Esophagus muscularis mucosa (tissue), 3 donors: ENCODE data around the gene PLIN5.

Source experiments
- POLR2A ChIP-seq: fragments of 450-650 bp; IDR thresholded peaks from one replicate; pipeline ENCODE4 v1.6.1; 2017; ENCODE audit warnings: antibody characterized with exemption, moderate library complexity, mild to moderate bottlenecking, low read depth
- POLR2AphosphoS5 ChIP-seq, 2 donors: sonication (generic); formaldehyde crosslinking; IDR thresholded peaks; one replicate each; pipeline ENCODE4 v1.6.1; 2017; ENCODE audit warnings: antibody characterized with exemption in 2 of 2
- TF ChIP-seq, protein P1 (sequence below), 3 experiments: fragments of 200-600 bp in 2 of 3; fragments of 450-650 bp in 1 of 3; sonication (generic) in 2 of 3; IDR thresholded peaks; one replicate each; pipeline ENCODE4 v1.5.1; 2017 to 2019; ENCODE audit warnings: antibody characterized with exemption in 3 of 3, mild to moderate bottlenecking in 2 of 3, moderate library complexity in 1 of 3

DNA sequence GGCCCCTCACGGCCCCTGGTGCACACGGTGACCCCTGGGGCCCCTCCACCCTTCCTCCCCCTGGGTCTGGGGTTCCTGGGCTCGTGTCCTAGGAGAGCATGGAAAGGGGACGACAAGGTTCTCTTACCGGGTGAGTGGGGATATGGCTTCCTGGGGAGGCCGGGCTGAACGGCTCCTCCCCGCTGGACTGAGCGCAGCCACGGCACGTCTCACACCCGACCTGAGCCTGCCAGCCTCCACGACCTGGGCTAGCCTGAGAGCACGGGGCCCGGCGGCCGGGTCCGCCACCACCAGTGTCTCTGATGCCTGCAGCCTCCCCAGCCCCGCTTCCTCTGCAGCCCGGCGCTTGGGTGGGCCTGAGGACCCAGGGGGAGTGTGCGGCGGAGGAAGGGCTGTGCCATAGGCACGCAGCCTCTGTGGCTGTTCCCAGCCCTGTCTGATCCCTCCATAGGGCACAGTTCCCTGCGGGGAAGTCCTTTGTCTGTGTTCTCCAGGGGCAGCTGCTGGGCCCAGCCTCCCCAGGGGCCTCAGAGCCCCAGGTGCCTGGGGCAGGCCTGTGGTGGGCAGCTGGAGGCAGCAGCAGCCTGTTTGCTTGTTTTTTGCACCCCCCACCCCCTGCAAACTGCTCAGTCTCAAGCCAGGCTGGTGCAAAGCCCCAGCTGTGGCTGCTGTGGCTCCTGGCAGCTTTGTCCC, 31.7 kb downstream of the PLIN5 start:
- TF ChIP-seq, protein P1, sequence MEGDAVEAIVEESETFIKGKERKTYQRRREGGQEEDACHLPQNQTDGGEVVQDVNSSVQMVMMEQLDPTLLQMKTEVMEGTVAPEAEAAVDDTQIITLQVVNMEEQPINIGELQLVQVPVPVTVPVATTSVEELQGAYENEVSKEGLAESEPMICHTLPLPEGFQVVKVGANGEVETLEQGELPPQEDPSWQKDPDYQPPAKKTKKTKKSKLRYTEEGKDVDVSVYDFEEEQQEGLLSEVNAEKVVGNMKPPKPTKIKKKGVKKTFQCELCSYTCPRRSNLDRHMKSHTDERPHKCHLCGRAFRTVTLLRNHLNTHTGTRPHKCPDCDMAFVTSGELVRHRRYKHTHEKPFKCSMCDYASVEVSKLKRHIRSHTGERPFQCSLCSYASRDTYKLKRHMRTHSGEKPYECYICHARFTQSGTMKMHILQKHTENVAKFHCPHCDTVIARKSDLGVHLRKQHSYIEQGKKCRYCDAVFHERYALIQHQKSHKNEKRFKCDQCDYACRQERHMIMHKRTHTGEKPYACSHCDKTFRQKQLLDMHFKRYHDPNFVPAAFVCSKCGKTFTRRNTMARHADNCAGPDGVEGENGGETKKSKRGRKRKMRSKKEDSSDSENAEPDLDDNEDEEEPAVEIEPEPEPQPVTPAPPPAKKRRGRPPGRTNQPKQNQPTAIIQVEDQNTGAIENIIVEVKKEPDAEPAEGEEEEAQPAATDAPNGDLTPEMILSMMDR (IDR thresholded peaks at IDR 0.05), result no peak
- TF ChIP-seq POLR2A (no peak), POLR2AphosphoS5 (IDR thresholded peaks at IDR 0.05) (no peak)
